Measurements from ENCODE around the gene WDR18. TPM values are rescaled to one million over a fixed set of nuclear protein-coding genes. Genes with fewer than 3 reads are reported as not detected.
"Not testable (repeated sequence)": the region's sequence is repeated elsewhere in the genome, so short reads cannot be mapped to it uniquely, and the experiment has no call there.

Gene WDR18
- total RNA-seq, 2 experiments from 2014 or later: 126 to 127 TPM

GRCh38 chr19:956766-957440, 27.2 kb upstream of the WDR18 start:
- Mint-ChIP-seq H3K4me1 (peaks cover 3% of the 10 kb centered on the region), H3K36me3 (no peaks in the 10 kb centered on the region), H3K27me3 (no peaks in the 10 kb centered on the region), H3K4me3 (no peak overlapping the region), H3K9me3 (no peaks in the 10 kb centered on the region), H3K27ac (no peak overlapping the region)
- no peak for DNase-seq

GRCh38 chr19:957578-957977, 26.6 kb upstream of the WDR18 start:
- H3K4me1 Mint-ChIP-seq, H3K9me3 Mint-ChIP-seq, DNase-seq, H3K27me3 Mint-ChIP-seq, H3K27ac Mint-ChIP-seq, H3K4me3 Mint-ChIP-seq, H3K36me3 Mint-ChIP-seq: not testable (repeated sequence)

GRCh38 chr19:958967-959855, 24.9 kb upstream of the WDR18 start:
- H3K27ac Mint-ChIP-seq: no peak overlapping the region
- peak; percentile 38 for DNase-seq

GRCh38 chr19:960020-960419, 24.1 kb upstream of the WDR18 start:
- Mint-ChIP-seq H3K27me3 (no peaks in the 10 kb centered on the region), H3K27ac (no peak overlapping the region), H3K4me3 (no peak overlapping the region)

More at GRCh38 chr19:958967-959855, 24.9 kb upstream of the WDR18 start:
- H3K9me3 Mint-ChIP-seq: no peaks in the 10 kb centered on the region
- H3K27me3 Mint-ChIP-seq: no peaks in the 10 kb centered on the region
- no peak overlapping the region for H3K4me3 Mint-ChIP-seq
- no peaks in the 10 kb centered on the region for H3K36me3 Mint-ChIP-seq
- H3K4me1 Mint-ChIP-seq: peaks cover 3% of the 10 kb centered on the region

GRCh38 chr19:960601-960938, 23.6 kb upstream of the WDR18 start:
- peaks cover 3% of the 10 kb centered on the region for H3K4me1 Mint-ChIP-seq
- no peak for DNase-seq
- H3K9me3 Mint-ChIP-seq: peaks cover 3% of the 10 kb centered on the region
- H3K36me3 Mint-ChIP-seq: peaks cover 7% of the 10 kb centered on the region
- H3K4me3 Mint-ChIP-seq: no peak overlapping the region
- no peaks in the 10 kb centered on the region for H3K27me3 Mint-ChIP-seq
- H3K27ac Mint-ChIP-seq: no peak overlapping the region

More at GRCh38 chr19:960020-960419, 24.1 kb upstream of the WDR18 start:
- Mint-ChIP-seq H3K36me3 (peaks cover 5% of the 10 kb centered on the region), H3K4me1 (peaks cover 3% of the 10 kb centered on the region), H3K9me3 (peaks cover under 1% of the 10 kb centered on the region)
- DNase-seq: no peak

GRCh38 chr19:961866-962620, 22.1 kb upstream of the WDR18 start:
- H3K9me3 Mint-ChIP-seq: peaks cover 3% of the 10 kb centered on the region
- H3K27ac Mint-ChIP-seq: no peak overlapping the region
- H3K4me3 Mint-ChIP-seq: no peak overlapping the region
- peaks cover 7% of the 10 kb centered on the region for H3K36me3 Mint-ChIP-seq
- peaks cover 3% of the 10 kb centered on the region for H3K4me1 Mint-ChIP-seq
- DNase-seq: no peak
- no peaks in the 10 kb centered on the region for H3K27me3 Mint-ChIP-seq

GRCh38 chr19:962683-963400, 21.3 kb upstream of the WDR18 start:
- no peak for DNase-seq
- H3K9me3 Mint-ChIP-seq: peaks cover 3% of the 10 kb centered on the region
- H3K27me3 Mint-ChIP-seq: no peaks in the 10 kb centered on the region
- H3K4me1 Mint-ChIP-seq: peaks cover 3% of the 10 kb centered on the region
- H3K4me3 Mint-ChIP-seq: no peak overlapping the region
- peaks cover 9% of the 10 kb centered on the region for H3K36me3 Mint-ChIP-seq
- no peak overlapping the region for H3K27ac Mint-ChIP-seq

- no peak for DNase-seq
- Mint-ChIP-seq H3K9me3 (peaks cover 3% of the 10 kb centered on the region), H3K4me3 (no peak overlapping the region), H3K4me1 (peaks cover 3% of the 10 kb centered on the region), H3K27me3 (no peaks in the 10 kb centered on the region), H3K27ac (no peak overlapping the region), H3K36me3 (peaks cover 12% of the 10 kb centered on the region)
These were observed 20.6 kb upstream of the WDR18 start for GRCh38 chr19:963486-963951.

GRCh38 chr19:964116-964520, 20.0 kb upstream of the WDR18 start:
- H3K4me1 Mint-ChIP-seq: no peaks in the 10 kb centered on the region
- no peak overlapping the region for H3K4me3 Mint-ChIP-seq
- peaks cover 13% of the 10 kb centered on the region for H3K36me3 Mint-ChIP-seq
- peaks cover 3% of the 10 kb centered on the region for H3K9me3 Mint-ChIP-seq
- H3K27me3 Mint-ChIP-seq: no peaks in the 10 kb centered on the region
- H3K27ac Mint-ChIP-seq: no peak overlapping the region
- DNase-seq: no peak

- Mint-ChIP-seq H3K27me3 (no peaks in the 10 kb centered on the region), H3K27ac (no peak overlapping the region), H3K36me3 (peaks cover 15% of the 10 kb centered on the region), H3K9me3 (peaks cover 3% of the 10 kb centered on the region), H3K4me1 (no peaks in the 10 kb centered on the region), H3K4me3 (no peak overlapping the region)
- DNase-seq: no peak
These were observed 19.1 kb upstream of the WDR18 start for GRCh38 chr19:964761-965694.

GRCh38 chr19:966485-967088, 17.6 kb upstream of the WDR18 start:
- Mint-ChIP-seq H3K4me1 (no peaks in the 10 kb centered on the region), H3K4me3 (no peak overlapping the region), H3K27me3 (no peaks in the 10 kb centered on the region), H3K9me3 (peaks cover 8% of the 10 kb centered on the region), H3K36me3 (peaks cover 27% of the 10 kb centered on the region), H3K27ac (no peak overlapping the region)
- no peak for DNase-seq

GRCh38 chr19:970695-971094, 13.4 kb upstream of the WDR18 start:
- Mint-ChIP-seq H3K27me3 (no peaks in the 10 kb centered on the region), H3K27ac (no peak overlapping the region), H3K4me1 (no peaks in the 10 kb centered on the region), H3K36me3 (peaks cover 27% of the 10 kb centered on the region), H3K9me3 (peaks cover 5% of the 10 kb centered on the region), H3K4me3 (no peak overlapping the region)
- no peak for DNase-seq

GRCh38 chr19:971795-972194, 12.3 kb upstream of the WDR18 start:
- Mint-ChIP-seq H3K27me3 (no peaks in the 10 kb centered on the region), H3K4me3 (no peak overlapping the region), H3K4me1 (no peaks in the 10 kb centered on the region), H3K9me3 (peaks cover 5% of the 10 kb centered on the region), H3K36me3 (peaks cover 27% of the 10 kb centered on the region), H3K27ac (no peak overlapping the region)
- no peak for DNase-seq

Measured in activated naive CD8-positive, alpha-beta T cell treated with anti-CD3 and anti-CD28 coated beads for 36 hours (primary cell).